Esophagus muscularis mucosa (tissue), 4 donors: ENCODE measurements around the gene GNA12. TPM values are rescaled to one million over a fixed set of nuclear protein-coding genes. Genes with fewer than 3 reads are reported as not detected.

Source experiments
- DNase-seq: peaks from one replicate; pipeline ENCODE4 v3.0.0-alpha.2; 2017; ENCODE audit errors: extremely low spot score
- H3K27ac ChIP-seq, 4 donors: fragments of 200-600 bp; sonication (generic); replicated peaks in 1 of 4; 1 replicate in 3 of 4; 2 replicates in 1 of 4; pipeline ENCODE4 v1.5.1; 2016 to 2019; ENCODE audit warnings: mild to moderate bottlenecking in 1 of 4
- H3K27me3 ChIP-seq, 4 donors: fragments of 200-600 bp; sonication (generic); one replicate each; pipeline versions ENCODE4 v1.5.1 to v1.6.0; 2016 to 2019
- H3K36me3 ChIP-seq, 4 donors: fragments of 200-600 bp; sonication (generic); one replicate each; pipeline ENCODE4 v1.5.1; 2016 to 2019
- H3K4me1 ChIP-seq, 4 donors: fragments of 200-600 bp; sonication (generic); one replicate each; pipeline ENCODE4 v1.5.1; 2016 to 2019
- H3K4me3 ChIP-seq, 4 donors: fragments of 200-600 bp; sonication (generic); 1 replicate in 2 of 4; 2 replicates in 2 of 4; pipeline ENCODE4 v1.5.1; 2016 to 2019; ENCODE audit warnings: mild to moderate bottlenecking in 4 of 4, moderate library complexity in 1 of 4
- H3K9me3 ChIP-seq, 4 donors: fragments of 200-600 bp; sonication (generic); 1 replicate in 3 of 4; 2 replicates in 1 of 4; pipeline ENCODE4 v1.5.1; 2016 to 2019
- EP300 ChIP-seq: sonication (generic); formaldehyde crosslinking; IDR thresholded peaks from one replicate; pipeline ENCODE4 v1.6.1; 2017; ENCODE audit warnings: antibody characterized with exemption
- POLR2A ChIP-seq: fragments of 450-650 bp; IDR thresholded peaks from one replicate; pipeline ENCODE4 v1.6.1; 2017; ENCODE audit warnings: antibody characterized with exemption, moderate library complexity, mild to moderate bottlenecking, low read depth
- POLR2AphosphoS5 ChIP-seq, 2 donors: sonication (generic); formaldehyde crosslinking; IDR thresholded peaks; one replicate each; pipeline ENCODE4 v1.6.1; 2017; ENCODE audit warnings: antibody characterized with exemption in 2 of 2
- WGBS: methylation state at CpG from one replicate; pipeline ENCODE4 v1.1.5; 2018; 5-methylcytosine and 5-hydroxymethylcytosine counted together
- intact Hi-C: fragments of 100-400 bp; cut with DNase I; formaldehyde crosslinking; loops from one replicate; pipeline ENCODE4 v1.15.1; 2023
- total RNA-seq, 4 donors: library from RNA; depleted of rRNA; stranded (reverse); fragments of >200 nt; gene quantifications; one replicate each; pipeline versions ENCODE4 v1.1.0 to v1.2.1, GENCODE V29; 2016
- TF ChIP-seq, protein P1 (sequence below), 3 experiments: fragments of 200-600 bp in 2 of 3; fragments of 450-650 bp in 1 of 3; sonication (generic) in 2 of 3; IDR thresholded peaks; one replicate each; pipeline ENCODE4 v1.5.1; 2017 to 2019; ENCODE audit warnings: antibody characterized with exemption in 3 of 3, mild to moderate bottlenecking in 2 of 3, moderate library complexity in 1 of 3

Gene GNA12
- total RNA-seq, 4 donors from 2014 or later = 25.3 to 61.8 (median 38.9) TPM

DNA sequence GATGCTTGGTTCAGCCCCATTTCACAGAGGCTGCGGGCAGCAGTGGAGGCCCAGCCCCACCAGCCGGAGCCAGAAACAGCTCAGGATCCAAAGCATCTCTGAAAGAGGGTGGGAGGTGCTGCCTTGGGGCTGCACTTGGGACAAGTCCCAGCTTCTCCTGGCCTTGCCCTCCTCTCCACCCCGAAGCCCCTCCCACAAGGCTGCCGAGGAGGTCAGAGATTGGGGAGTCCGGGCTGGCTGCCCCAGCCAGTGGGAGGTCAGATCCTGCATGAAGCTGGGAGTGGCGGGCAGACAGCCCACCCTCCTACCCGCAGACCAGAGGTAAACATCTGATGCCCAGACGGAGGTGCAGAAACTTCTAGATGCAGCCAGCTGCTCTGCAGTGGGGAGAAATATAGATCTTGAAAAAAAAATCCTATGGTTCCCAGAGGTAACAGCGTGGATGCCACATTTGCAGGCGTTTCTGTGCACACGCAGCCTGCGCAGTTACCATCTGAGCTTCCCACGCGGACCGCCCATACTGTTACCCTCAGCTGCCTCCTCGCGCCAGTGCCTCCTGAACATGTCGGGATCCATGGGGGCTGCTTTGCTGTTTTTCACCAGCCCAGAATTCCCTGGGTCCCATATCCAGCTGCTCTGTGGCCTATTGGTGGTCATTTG is 36.9 kb upstream of the GNA12 start:
- no peaks in the 10 kb centered on the region for H3K4me1 ChIP-seq
- H3K27me3 ChIP-seq = peaks cover 0 to 29% (median 0%) of the 10 kb centered on the region in 4 donors
- intact Hi-C loops = no loop called here
- H3K4me3 ChIP-seq = no peak overlapping the region
- WGBS = 63% methylated on average over 18 of the region's 18 CpGs
- no peak for TF ChIP-seq POLR2A
- TF ChIP-seq, protein P1, sequence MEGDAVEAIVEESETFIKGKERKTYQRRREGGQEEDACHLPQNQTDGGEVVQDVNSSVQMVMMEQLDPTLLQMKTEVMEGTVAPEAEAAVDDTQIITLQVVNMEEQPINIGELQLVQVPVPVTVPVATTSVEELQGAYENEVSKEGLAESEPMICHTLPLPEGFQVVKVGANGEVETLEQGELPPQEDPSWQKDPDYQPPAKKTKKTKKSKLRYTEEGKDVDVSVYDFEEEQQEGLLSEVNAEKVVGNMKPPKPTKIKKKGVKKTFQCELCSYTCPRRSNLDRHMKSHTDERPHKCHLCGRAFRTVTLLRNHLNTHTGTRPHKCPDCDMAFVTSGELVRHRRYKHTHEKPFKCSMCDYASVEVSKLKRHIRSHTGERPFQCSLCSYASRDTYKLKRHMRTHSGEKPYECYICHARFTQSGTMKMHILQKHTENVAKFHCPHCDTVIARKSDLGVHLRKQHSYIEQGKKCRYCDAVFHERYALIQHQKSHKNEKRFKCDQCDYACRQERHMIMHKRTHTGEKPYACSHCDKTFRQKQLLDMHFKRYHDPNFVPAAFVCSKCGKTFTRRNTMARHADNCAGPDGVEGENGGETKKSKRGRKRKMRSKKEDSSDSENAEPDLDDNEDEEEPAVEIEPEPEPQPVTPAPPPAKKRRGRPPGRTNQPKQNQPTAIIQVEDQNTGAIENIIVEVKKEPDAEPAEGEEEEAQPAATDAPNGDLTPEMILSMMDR (IDR thresholded peaks at IDR 0.05) = no peak
- no peak for TF ChIP-seq EP300
- no peak for TF ChIP-seq POLR2AphosphoS5 (IDR thresholded peaks at IDR 0.05)
- H3K36me3 ChIP-seq = no peaks in the 10 kb centered on the region
- no peak for DNase-seq
- H3K9me3 ChIP-seq = no peaks in the 10 kb centered on the region
- no peak overlapping the region for H3K27ac ChIP-seq

GRCh38 chr7:2880051-2880450 is 35.9 kb upstream of the GNA12 start:
- DNase-seq = no peak
- no peaks in the 10 kb centered on the region for H3K4me1 ChIP-seq
- H3K27ac ChIP-seq = no peak overlapping the region
- 75% methylated on average over 8 of the region's 8 CpGs for WGBS
- TF ChIP-seq POLR2AphosphoS5 (IDR thresholded peaks at IDR 0.05) (no peak), EP300 (no peak), POLR2A (no peak)
- TF ChIP-seq, protein P1 (IDR thresholded peaks at IDR 0.05) = no peak
- peaks cover 0 to 30% (median 0%) of the 10 kb centered on the region in 4 donors for H3K27me3 ChIP-seq
- H3K9me3 ChIP-seq = no peaks in the 10 kb centered on the region
- intact Hi-C loops = no loop called here
- H3K4me3 ChIP-seq = no peak overlapping the region
- no peaks in the 10 kb centered on the region for H3K36me3 ChIP-seq

DNA sequence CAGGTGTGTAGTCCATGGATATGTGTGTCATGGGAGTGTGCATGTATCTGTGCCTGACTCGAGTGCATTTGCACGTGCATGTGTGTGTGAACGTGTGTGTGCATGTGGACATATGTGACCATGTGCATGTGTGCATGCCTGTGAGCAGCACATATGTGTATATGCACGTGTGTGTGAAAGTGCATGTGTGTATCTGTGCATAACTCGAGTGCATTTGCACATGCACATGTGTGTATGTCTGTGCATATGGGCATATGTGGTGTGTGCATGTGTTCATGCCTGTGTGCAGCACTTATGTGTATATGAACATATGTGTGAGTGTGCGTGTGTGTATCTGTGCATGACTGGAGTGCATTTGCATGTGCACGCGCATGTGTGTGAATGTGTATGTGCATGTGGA is 35.2 kb upstream of the GNA12 start:
- 89% methylated on average over 8 of the region's 8 CpGs for WGBS
- Histone ChIP-seq H3K4me1 (no peaks in the 10 kb centered on the region), H3K27ac (no peak overlapping the region), H3K36me3 (no peaks in the 10 kb centered on the region), H3K9me3 (no peaks in the 10 kb centered on the region), H3K4me3 (no peak overlapping the region), H3K27me3 (peaks cover 0 to 30% (median 0%) of the 10 kb centered on the region in 4 donors)
- intact Hi-C loops = no loop called here
- TF ChIP-seq POLR2A (no peak), POLR2AphosphoS5 (IDR thresholded peaks at IDR 0.05) (no peak), EP300 (no peak)
- TF ChIP-seq, protein P1 (IDR thresholded peaks at IDR 0.05) = no peak
- no peak for DNase-seq

GRCh38 chr7:2878306-2878705 is 34.2 kb upstream of the GNA12 start:
- intact Hi-C loops = no loop called here
- H3K27me3 ChIP-seq = peaks cover 0 to 27% (median 0%) of the 10 kb centered on the region in 4 donors
- no peak overlapping the region for H3K4me3 ChIP-seq
- 75% methylated on average over 3 of the region's 3 CpGs for WGBS
- TF ChIP-seq, protein P1 (IDR thresholded peaks at IDR 0.05) = no peak
- no peak for TF ChIP-seq EP300
- no peak for TF ChIP-seq POLR2A
- no peak for TF ChIP-seq POLR2AphosphoS5 (IDR thresholded peaks at IDR 0.05)
- no peaks in the 10 kb centered on the region for H3K9me3 ChIP-seq
- no peak overlapping the region for H3K27ac ChIP-seq
- H3K36me3 ChIP-seq = no peaks in the 10 kb centered on the region
- no peaks in the 10 kb centered on the region for H3K4me1 ChIP-seq
- no peak for DNase-seq
